Thymus (tissue), 11 donors: ENCODE data around the gene DDC. TPM values are rescaled to one million over a fixed set of nuclear protein-coding genes. Genes with fewer than 3 reads are reported as not detected.

ENCODE experiments used
- DNase-seq, 9 donors: peaks; one replicate each; pipeline ENCODE4 v3.0.0-alpha.2; 2013; ENCODE audit warnings: low spot score in 9 of 9, low read depth in 6 of 9, missing footprints in 1 of 9
- H3K27ac ChIP-seq, 2 donors: one replicate each; pipeline ENCODE4 v1.5.1; 2013; ENCODE audit warnings: control low read depth in 1 of 2, low read depth in 1 of 2, low read length in 1 of 2, mild to moderate bottlenecking in 1 of 2, moderate library complexity in 1 of 2
- H3K27me3 ChIP-seq, 2 donors: one replicate each; pipeline ENCODE4 v1.5.1; 2013; ENCODE audit warnings: low read length in 1 of 2; ENCODE audit not compliant: control insufficient read depth in 2 of 2, insufficient read depth in 1 of 2
- H3K36me3 ChIP-seq, 2 donors: one replicate each; pipeline ENCODE4 v1.5.1; 2013; ENCODE audit warnings: low read length in 1 of 2, mild to moderate bottlenecking in 1 of 2, moderate library complexity in 1 of 2; ENCODE audit not compliant: control insufficient read depth in 2 of 2, insufficient read depth in 2 of 2
- H3K4me1 ChIP-seq, 2 donors: one replicate each; pipeline ENCODE4 v1.5.1; 2013; ENCODE audit warnings: low read length in 2 of 2; ENCODE audit not compliant: control insufficient read depth in 2 of 2, insufficient read depth in 2 of 2
- H3K4me3 ChIP-seq, 2 donors: one replicate each; pipeline ENCODE4 v1.5.1; 2013; ENCODE audit warnings: low read length in 2 of 2, control low read depth in 1 of 2, mild to moderate bottlenecking in 1 of 2
- H3K9me3 ChIP-seq, 2 donors: one replicate each; pipeline ENCODE4 v1.5.1; 2013; ENCODE audit warnings: low read length in 1 of 2, mild to moderate bottlenecking in 1 of 2; ENCODE audit not compliant: control insufficient read depth in 2 of 2, insufficient read depth in 1 of 2
- WGBS: extraction: QIAGEN DNeasy Blood & Tissue Kit; methylation state at CpG from one replicate; pipeline ENCODE4 v1.1.7; 2013; 5-methylcytosine and 5-hydroxymethylcytosine counted together
- polyA plus RNA-seq: library from polyadenylated mRNA; stranded (reverse); fragments of 200-250 nt; gene quantifications from one replicate; pipeline ENCODE4 v1.2.3, GENCODE V29; 2013
- total RNA-seq: library from RNA; stranded (reverse); fragments of 120-200 nt; gene quantifications from one replicate; pipeline ENCODE4 v1.2.4, GENCODE V29; 2013
- donor health status: healthy.

The DDC gene
- total and polyA plus RNA-seq, 2 donors = 0.23 to 0.33 TPM

- no peak for DNase-seq
- Histone ChIP-seq H3K27ac (no peak overlapping the region), H3K36me3 (no peaks in the 10 kb centered on the region), H3K9me3 (no peaks in the 10 kb centered on the region), H3K4me3 (no peak overlapping the region), H3K27me3 (no peaks in the 10 kb centered on the region), H3K4me1 (no peaks in the 10 kb centered on the region)
- 97% methylated on average over 12 of the region's 12 CpGs for WGBS
Measured at GRCh38 chr7:50599385-50599784, 34.2 kb upstream of the DDC start.

DNA sequence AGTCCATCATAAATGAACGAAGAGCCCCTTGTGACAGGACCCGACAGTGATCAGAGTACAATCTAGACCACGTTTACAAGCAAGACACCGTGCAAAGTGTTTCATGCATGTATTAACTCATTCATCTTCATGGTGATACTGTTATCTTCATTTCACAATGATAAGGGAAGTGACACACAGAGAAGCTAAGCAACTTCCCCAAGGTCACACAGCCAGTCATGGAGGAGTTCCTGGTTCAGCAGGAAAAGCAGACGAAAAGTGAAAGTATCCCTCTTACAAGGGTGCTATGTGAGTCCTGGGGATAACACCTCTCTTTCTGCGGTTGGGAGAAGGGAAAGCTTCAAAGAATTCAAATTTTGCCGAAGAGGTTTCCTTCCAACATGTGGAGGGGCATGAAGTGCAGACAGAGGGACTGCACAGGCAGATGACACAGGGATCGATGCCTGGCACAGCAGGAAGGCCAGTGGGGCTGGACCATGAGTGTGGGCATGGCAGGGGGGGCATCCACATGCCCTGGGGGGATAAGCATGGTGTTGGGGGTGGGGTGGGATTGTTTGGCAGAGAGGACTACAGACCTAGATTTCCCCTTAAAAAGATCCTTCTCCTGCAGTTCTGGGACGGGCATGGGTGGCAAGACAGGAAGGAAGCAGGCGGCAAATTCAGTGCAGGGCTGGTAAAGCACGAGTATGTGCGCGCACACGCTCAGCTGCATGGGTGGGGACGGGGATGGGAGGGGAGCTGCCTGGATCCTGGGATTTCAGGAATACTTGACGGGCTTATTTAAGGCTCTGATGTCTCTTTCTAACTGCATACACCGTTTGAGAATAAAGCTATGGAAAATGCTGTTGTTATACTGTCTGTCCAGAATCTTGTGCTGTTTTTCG is 33.5 kb upstream of the DDC start:
- no peaks in the 10 kb centered on the region for H3K36me3 ChIP-seq
- no peak for DNase-seq

DNA sequence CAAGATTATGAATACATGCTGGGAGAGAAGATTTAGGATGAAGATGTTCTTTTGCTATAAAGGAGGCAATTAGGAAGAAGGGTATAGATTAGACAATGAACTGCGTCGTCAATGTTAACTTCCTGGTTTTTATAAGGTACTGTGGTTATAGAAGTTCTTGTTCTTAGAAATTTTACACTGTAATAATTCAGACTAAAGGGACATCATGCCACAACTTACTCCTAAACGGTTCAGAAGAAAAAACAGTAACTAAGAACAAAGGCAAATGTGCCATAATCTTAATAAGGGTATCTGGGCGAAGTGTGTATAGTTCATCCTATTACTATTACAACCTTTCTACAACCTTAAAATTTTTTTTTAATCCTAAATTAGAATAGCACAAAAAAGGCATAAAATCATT is 31.3 kb upstream of the DDC start:
- no peaks in the 10 kb centered on the region for H3K4me1 ChIP-seq
- 89% methylated on average over 4 of the region's 4 CpGs for WGBS
- no peaks in the 10 kb centered on the region for H3K36me3 ChIP-seq
- H3K27ac ChIP-seq = no peak overlapping the region
- no peak overlapping the region for H3K4me3 ChIP-seq
- H3K27me3 ChIP-seq = no peaks in the 10 kb centered on the region
- no peaks in the 10 kb centered on the region for H3K9me3 ChIP-seq
- no peak for DNase-seq

More for the DNA sequence above, 33.5 kb upstream of the DDC start:
- H3K27me3 ChIP-seq = no peaks in the 10 kb centered on the region
- no peak overlapping the region for H3K27ac ChIP-seq
- WGBS = 93% methylated on average over 18 of the region's 18 CpGs
- H3K4me1 ChIP-seq = no peaks in the 10 kb centered on the region
- no peaks in the 10 kb centered on the region for H3K9me3 ChIP-seq
- H3K4me3 ChIP-seq = no peak overlapping the region

- no peaks in the 10 kb centered on the region for H3K27me3 ChIP-seq
- H3K4me3 ChIP-seq = no peak overlapping the region
- DNase-seq = no peak
- no peaks in the 10 kb centered on the region for H3K36me3 ChIP-seq
- no peaks in the 10 kb centered on the region for H3K9me3 ChIP-seq
- WGBS = 83% methylated on average over 5 of the region's 5 CpGs
- H3K27ac ChIP-seq = no peak overlapping the region
- H3K4me1 ChIP-seq = no peaks in the 10 kb centered on the region
Measured at GRCh38 chr7:50595491-50596102, 30.4 kb upstream of the DDC start.

DNA sequence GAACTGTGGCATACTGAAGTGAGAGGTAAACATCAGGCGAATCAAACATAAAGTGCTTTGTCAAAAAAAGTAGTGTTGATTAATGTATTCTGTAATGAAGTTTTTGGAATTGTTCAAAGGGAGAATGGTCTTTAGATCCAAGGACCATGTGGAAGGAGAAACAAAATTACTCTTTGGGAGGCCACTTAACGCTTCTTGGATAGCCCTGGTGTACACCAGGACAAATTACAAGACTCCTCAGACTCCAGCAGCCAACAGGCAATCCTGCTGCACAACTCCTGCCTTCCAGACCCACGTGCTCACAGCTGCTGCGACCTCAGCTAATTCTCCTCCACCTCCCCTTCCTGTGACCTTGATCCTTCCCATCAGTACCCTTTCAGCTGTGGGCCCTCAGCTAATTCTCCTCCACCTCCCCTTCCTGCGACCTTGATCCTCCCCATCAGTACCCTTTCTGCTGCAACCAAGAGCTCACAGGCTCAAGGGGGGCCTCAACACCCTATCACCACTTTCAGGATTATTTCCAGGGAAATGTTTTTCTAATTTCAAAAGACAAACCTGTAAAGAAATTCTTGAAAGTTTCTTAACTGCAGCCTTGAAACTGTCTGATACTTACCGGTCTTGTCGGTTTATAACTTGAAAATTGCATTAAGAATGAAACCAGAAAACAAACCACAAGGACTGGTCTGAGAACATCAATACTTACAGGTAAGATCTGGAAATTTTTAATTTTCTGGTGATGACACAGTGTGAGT is 29.7 kb upstream of the DDC start:
- Histone ChIP-seq H3K36me3 (no peaks in the 10 kb centered on the region), H3K27me3 (no peaks in the 10 kb centered on the region), H3K9me3 (no peaks in the 10 kb centered on the region), H3K4me1 (no peaks in the 10 kb centered on the region), H3K27ac (no peak overlapping the region), H3K4me3 (no peak overlapping the region)
- DNase-seq = no peak
- 93% methylated on average over 7 of the region's 7 CpGs for WGBS

GRCh38 chr7:50594136-50594535 is 28.9 kb upstream of the DDC start:
- Histone ChIP-seq H3K4me3 (no peak overlapping the region), H3K27me3 (no peaks in the 10 kb centered on the region), H3K36me3 (no peaks in the 10 kb centered on the region), H3K9me3 (no peaks in the 10 kb centered on the region), H3K27ac (no peak overlapping the region), H3K4me1 (no peaks in the 10 kb centered on the region)
- DNase-seq = peak in 1 of 9 donors; percentile 21
- WGBS = 52% methylated on average over 4 of the region's 4 CpGs

GRCh38 chr7:50592940-50593339 is 27.7 kb upstream of the DDC start:
- 94% methylated on average over 13 of the region's 13 CpGs for WGBS

DNA sequence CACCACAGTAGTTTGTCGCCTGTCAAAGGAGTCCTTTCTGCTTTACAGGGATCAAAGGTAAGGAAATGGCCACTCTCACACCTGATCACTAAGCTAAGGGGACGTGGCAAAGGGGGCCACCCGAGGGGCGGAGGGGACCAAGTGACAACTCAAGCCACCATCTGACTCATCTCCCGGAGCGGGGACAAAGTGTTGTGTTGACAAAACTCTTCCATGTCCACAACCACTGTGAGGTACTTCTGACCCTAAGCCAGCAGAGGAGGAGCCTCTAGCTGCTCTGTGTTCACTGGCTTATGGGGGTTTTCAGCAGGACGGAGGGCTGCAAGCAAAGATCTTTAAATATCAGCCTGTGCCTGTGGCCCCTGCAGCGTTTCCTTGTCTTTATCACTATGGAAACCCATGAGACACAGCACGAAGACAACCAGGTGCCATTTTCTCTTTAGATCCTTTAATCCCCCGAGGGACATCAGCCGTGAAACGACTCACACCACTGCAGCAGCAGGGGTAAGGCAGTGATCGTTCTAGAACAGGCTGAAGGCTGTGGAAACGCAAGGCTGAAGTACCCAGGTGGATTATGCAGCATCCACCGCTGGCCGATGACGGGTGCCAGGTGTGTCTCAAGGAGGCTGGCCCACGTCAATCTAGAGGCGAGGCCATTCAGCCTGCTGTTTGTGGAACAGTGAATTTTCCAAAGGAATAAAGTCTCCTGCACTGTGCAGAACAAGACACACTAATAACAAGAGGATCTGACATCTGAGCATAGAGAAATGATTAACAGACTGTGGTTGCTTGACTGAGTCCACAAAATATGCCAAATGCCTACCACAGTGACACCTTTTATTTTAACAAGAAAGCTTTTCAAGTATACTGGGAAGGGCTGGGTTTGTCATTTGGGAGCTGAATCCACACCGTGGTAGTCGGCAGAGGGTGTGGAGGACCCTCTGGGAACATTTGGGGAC is 26.6 kb upstream of the DDC start:
- DNase-seq = no peak
- Histone ChIP-seq H3K27ac (no peak overlapping the region), H3K36me3 (no peaks in the 10 kb centered on the region), H3K27me3 (no peaks in the 10 kb centered on the region), H3K4me1 (no peaks in the 10 kb centered on the region), H3K4me3 (no peak overlapping the region), H3K9me3 (no peaks in the 10 kb centered on the region)
- WGBS = 91% methylated on average over 21 of the region's 21 CpGs

More at GRCh38 chr7:50592940-50593339, 27.7 kb upstream of the DDC start:
- Histone ChIP-seq H3K27ac (no peak overlapping the region), H3K4me1 (no peaks in the 10 kb centered on the region), H3K9me3 (no peaks in the 10 kb centered on the region), H3K36me3 (no peaks in the 10 kb centered on the region), H3K27me3 (no peaks in the 10 kb centered on the region), H3K4me3 (no peak overlapping the region)
- DNase-seq = no peak
